GM12878 (cell line): ENCODE measurements around the gene TCERG1L.

Experiments
- GABPA ChIP-seq: IDR thresholded peaks from 2 replicates; pipeline ENCODE4 v1.6.1; 2014; ENCODE audit warnings: antibody characterized with exemption, low read depth, mild to moderate bottlenecking, inconsistent platforms
- MYC ChIP-seq: IDR thresholded peaks from 2 replicates; pipeline ENCODE4 v1.6.1; 2011; ENCODE audit warnings: mild to moderate bottlenecking, low read length, moderate library complexity, inconsistent platforms; ENCODE audit not compliant: insufficient read depth, insufficient replicate concordance, insufficient read length, severe bottlenecking

GRCh38 chr10:131142517-131143380 lies 168.8 kb downstream of the TCERG1L start:
- TF ChIP-seq MYC (no peak), GABPA (no peak)
